ENCODE measurements around the gene TOM1L2.

- TF ChIP-seq POLR2A (IDR thresholded peaks at IDR 0.05) (no peak), CTCF (IDR thresholded peaks at IDR 0.05 in 4 of 5, conservative IDR thresholded peaks at IDR 0.05 in 1 of 5) (no peak)
Observed at GRCh38 chr17:17950806-17951205, 21.4 kb downstream of the TOM1L2 start.
